SK-N-SH (cell line): ENCODE data around the gene IL1RAP. TPM values are rescaled to one million over a fixed set of nuclear protein-coding genes. Genes with fewer than 3 reads are reported as not detected.

Source experiments
- CTCF ChIA-PET: fragments of 300-600, 350-600 bp; formaldehyde crosslinking; extraction: SDS; loops from one replicate; lab custom pipeline; 2021; lab: Yijun Ruan, JAX
- POLR2A ChIA-PET: fragments of 350-600 bp; sonication (Branson Sonifier 250); formaldehyde crosslinking; extraction: SDS; loops from one replicate; lab custom pipeline; 2020; ENCODE audit warnings: antibody characterized with exemption, inconsistent platforms; lab: Yijun Ruan, JAX
- DNase-seq: peaks from one replicate; pipeline ENCODE4 v3.0.0; 2012
- H2AFZ ChIP-seq: fragments of 200-600 bp; sonication (generic); 2 replicates; pipeline ENCODE4 v1.8.1; 2016; ENCODE audit warnings: antibody characterized with exemption, mild to moderate bottlenecking, low read depth
- H3F3A ChIP-seq: fragments of 200-600 bp; sonication (generic); replicated peaks from 2 replicates; pipeline ENCODE3; 2016; ENCODE audit warnings: antibody characterized with exemption, mild to moderate bottlenecking; ENCODE audit not compliant: insufficient read depth
- H3K27ac ChIP-seq, 2 experiments: fragments of 200-500 bp in 1 of 2; fragments of 200-600 bp in 1 of 2; sonication (Bioruptor generic) in 1 of 2; sonication (generic), shearing (Covaris generic) in 1 of 2; 2 replicates each; pipeline versions ENCODE4 v1.5.1 to v1.6.1; 2014 to 2016; ENCODE audit warnings: low read depth in 2 of 2, inconsistent platforms in 1 of 2, low read length in 1 of 2, mild to moderate bottlenecking in 1 of 2, mixed read lengths in 1 of 2
- H3K27me3 ChIP-seq: fragments of 200-600 bp; sonication (generic), shearing (Covaris generic); 2 replicates; pipeline ENCODE4 v1.6.1; 2016; ENCODE audit warnings: mixed run types; ENCODE audit not compliant: insufficient read depth
- H3K36me3 ChIP-seq, 2 experiments: fragments of 200-500 bp in 1 of 2; fragments of 200-600 bp in 1 of 2; sonication (Bioruptor generic) in 1 of 2; sonication (generic) in 1 of 2; replicated peaks in 1 of 2; 2 replicates each; pipeline versions ENCODE3 to v1.5.1; 2014 to 2016; ENCODE audit warnings: low read length in 1 of 2, mild to moderate bottlenecking in 1 of 2; ENCODE audit not compliant: insufficient read depth in 2 of 2, control insufficient read depth in 1 of 2
- H3K4me1 ChIP-seq, 2 experiments: fragments of 200-500 bp in 1 of 2; fragments of 200-600 bp in 1 of 2; sonication (Bioruptor generic) in 1 of 2; sonication (generic), shearing (Covaris generic) in 1 of 2; 2 replicates each; pipeline versions ENCODE4 v1.5.1 to v1.6.1; 2014 to 2016; ENCODE audit warnings: low read depth in 1 of 2, low read length in 1 of 2, mixed run types in 1 of 2; ENCODE audit not compliant: insufficient read depth in 2 of 2, control insufficient read depth in 1 of 2
- H3K4me2 ChIP-seq: fragments of 200-600 bp; sonication (generic), shearing (Covaris generic); 2 replicates; pipeline ENCODE4 v1.6.1; 2017; ENCODE audit warnings: mixed run types
- H3K4me3 ChIP-seq, 2 experiments: fragments of 200-500 bp in 1 of 2; fragments of 200-600 bp in 1 of 2; sonication (Bioruptor generic) in 1 of 2; sonication (generic), shearing (Covaris generic) in 1 of 2; 2 replicates each; pipeline versions ENCODE4 v1.5.1 to v1.8.1; 2014 to 2016; ENCODE audit warnings: low read depth in 2 of 2, inconsistent platforms in 1 of 2, low read length in 1 of 2, mild to moderate bottlenecking in 1 of 2, mixed read lengths in 1 of 2, moderate library complexity in 1 of 2
- H3K79me2 ChIP-seq: fragments of 200-600 bp; sonication (generic); 2 replicates; pipeline ENCODE4 v1.8.1; 2017; ENCODE audit warnings: mild to moderate bottlenecking; ENCODE audit not compliant: insufficient read depth
- H3K9ac ChIP-seq: fragments of 200-600 bp; sonication (generic); 2 replicates; pipeline ENCODE4 v1.6.1; 2017; ENCODE audit warnings: mixed run types
- H3K9me2 ChIP-seq: fragments of 200-600 bp; sonication (generic); 2 replicates; pipeline ENCODE4 v1.6.1; 2017; ENCODE audit warnings: mixed run types
- H3K9me3 ChIP-seq: fragments of 200-600 bp; sonication (generic); 2 replicates; pipeline ENCODE4 v1.6.1; 2017; ENCODE audit warnings: mixed run types, mild to moderate bottlenecking, moderate library complexity
- H4K20me1 ChIP-seq: fragments of 200-600 bp; sonication (generic); 2 replicates; pipeline ENCODE4 v1.6.1; 2017; ENCODE audit warnings: mild to moderate bottlenecking, mixed run types; ENCODE audit not compliant: insufficient read depth
- CHD2 ChIP-seq: fragments of 150-350 bp; IDR thresholded peaks from 2 replicates; pipeline ENCODE4 v1.6.1; 2018; ENCODE audit warnings: low read length; ENCODE audit not compliant: partially characterized antibody
- EZH2phosphoT487 ChIP-seq: fragments of 200-600 bp; sonication (generic); IDR thresholded peaks from 2 replicates; pipeline ENCODE4 v1.6.1; 2017; ENCODE audit warnings: low read depth, mixed run types, mild to moderate bottlenecking, antibody characterized with exemption, moderate library complexity, borderline replicate concordance
- MXI1 ChIP-seq: IDR thresholded peaks from 2 replicates; pipeline ENCODE4 v1.6.1; 2012; ENCODE audit warnings: mild to moderate bottlenecking, low read depth, low read length, improper control_type of control experiment
- NFIC ChIP-seq: IDR thresholded peaks from 2 replicates; pipeline ENCODE4 v1.4.0; 2012; ENCODE audit warnings: borderline replicate concordance
- RFX5 ChIP-seq: IDR thresholded peaks from 2 replicates; pipeline ENCODE4 v1.6.1; 2012; ENCODE audit warnings: mild to moderate bottlenecking, improper control_type of control experiment, low read length
- RXRA ChIP-seq: IDR thresholded peaks from 2 replicates; pipeline ENCODE4 v1.4.0; 2012; ENCODE audit warnings: low read depth, mild to moderate bottlenecking, borderline replicate concordance
- YY1 ChIP-seq: IDR thresholded peaks from 2 replicates; pipeline ENCODE4 v1.4.0; 2012; ENCODE audit warnings: low read depth, mild to moderate bottlenecking
- WGBS: methylation state at CpG from one replicate; pipeline ENCODE4 v1.1.6; 2017; ENCODE audit warnings: low lambda C conversion rate; 5-methylcytosine and 5-hydroxymethylcytosine counted together
- polyA plus RNA-seq, 3 experiments: library from polyadenylated mRNA; depleted of rRNA; stranded (reverse); fragments of >200 nt; gene quantifications; 2 replicates each; pipeline ENCODE4 v1.2.3, GENCODE V29; 2012
- TF ChIP-seq, protein P1 (sequence below): fragments of 200-600 bp; sonication (generic); IDR thresholded peaks from 2 replicates; pipeline ENCODE4 v1.6.1; 2017; ENCODE audit warnings: antibody characterized with exemption, mild to moderate bottlenecking, moderate library complexity
- TF ChIP-seq, protein P2 (sequence below): IDR thresholded peaks from 2 replicates; pipeline ENCODE4 v1.6.1; 2012; ENCODE audit warnings: mild to moderate bottlenecking, low read depth, low read length, moderate library complexity

The IL1RAP gene
- polyA plus RNA-seq, 1 of the 3 experiments (the other 2 are of a cell fraction), result 7.6 TPM

DNA sequence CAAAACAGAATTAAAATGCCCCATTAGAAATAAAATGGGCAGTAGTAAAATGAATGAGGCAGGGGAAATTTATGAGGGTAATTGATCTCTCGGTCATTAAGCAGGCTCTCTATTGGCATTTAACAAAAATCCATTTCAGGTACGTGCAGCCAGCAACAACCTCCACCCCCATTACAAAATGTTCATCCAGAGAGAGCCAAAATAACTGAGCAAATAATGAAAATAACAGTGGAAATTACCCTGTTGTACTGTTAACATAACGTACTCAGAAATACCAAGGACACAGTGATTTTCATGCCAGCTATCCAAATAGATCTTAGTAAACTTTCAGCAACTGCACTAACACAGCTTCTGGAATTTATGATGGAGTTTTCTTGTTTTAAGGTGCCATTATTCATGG, 127.7 kb downstream of the IL1RAP start:
- no peak for DNase-seq
- no peak overlapping the region for H2AFZ ChIP-seq
- H3K9me2 ChIP-seq, result no peaks in the 10 kb centered on the region
- no peak overlapping the region for H3K4me3 ChIP-seq
- H3K27me3 ChIP-seq, result no peaks in the 10 kb centered on the region
- no peaks in the 10 kb centered on the region for H3K9me3 ChIP-seq
- H3K36me3 ChIP-seq, result peaks cover 0 to 4% of the 10 kb centered on the region in 2 experiments
- no peaks in the 10 kb centered on the region for H4K20me1 ChIP-seq
- CTCF ChIA-PET, result no interaction called here
- 47% methylated on average over 3 of the region's 3 CpGs for WGBS
- no peaks in the 10 kb centered on the region for H3K4me1 ChIP-seq
- no peak overlapping the region for H3K9ac ChIP-seq
- no peaks in the 10 kb centered on the region for H3F3A ChIP-seq
- no peak for TF ChIP-seq NFIC
- TF ChIP-seq CHD2, result no peak
- no peak for TF ChIP-seq MXI1
- no peak for TF ChIP-seq RXRA
- no peak for TF ChIP-seq EZH2phosphoT487
- TF ChIP-seq, protein P1, sequence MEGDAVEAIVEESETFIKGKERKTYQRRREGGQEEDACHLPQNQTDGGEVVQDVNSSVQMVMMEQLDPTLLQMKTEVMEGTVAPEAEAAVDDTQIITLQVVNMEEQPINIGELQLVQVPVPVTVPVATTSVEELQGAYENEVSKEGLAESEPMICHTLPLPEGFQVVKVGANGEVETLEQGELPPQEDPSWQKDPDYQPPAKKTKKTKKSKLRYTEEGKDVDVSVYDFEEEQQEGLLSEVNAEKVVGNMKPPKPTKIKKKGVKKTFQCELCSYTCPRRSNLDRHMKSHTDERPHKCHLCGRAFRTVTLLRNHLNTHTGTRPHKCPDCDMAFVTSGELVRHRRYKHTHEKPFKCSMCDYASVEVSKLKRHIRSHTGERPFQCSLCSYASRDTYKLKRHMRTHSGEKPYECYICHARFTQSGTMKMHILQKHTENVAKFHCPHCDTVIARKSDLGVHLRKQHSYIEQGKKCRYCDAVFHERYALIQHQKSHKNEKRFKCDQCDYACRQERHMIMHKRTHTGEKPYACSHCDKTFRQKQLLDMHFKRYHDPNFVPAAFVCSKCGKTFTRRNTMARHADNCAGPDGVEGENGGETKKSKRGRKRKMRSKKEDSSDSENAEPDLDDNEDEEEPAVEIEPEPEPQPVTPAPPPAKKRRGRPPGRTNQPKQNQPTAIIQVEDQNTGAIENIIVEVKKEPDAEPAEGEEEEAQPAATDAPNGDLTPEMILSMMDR, result no peak
- TF ChIP-seq, all 33 proteins: peak for 0
- POLR2A ChIA-PET, result no interaction called here
- no peak overlapping the region for H3K27ac ChIP-seq
- no peak overlapping the region for H3K4me2 ChIP-seq
- no peaks in the 10 kb centered on the region for H3K79me2 ChIP-seq

DNA sequence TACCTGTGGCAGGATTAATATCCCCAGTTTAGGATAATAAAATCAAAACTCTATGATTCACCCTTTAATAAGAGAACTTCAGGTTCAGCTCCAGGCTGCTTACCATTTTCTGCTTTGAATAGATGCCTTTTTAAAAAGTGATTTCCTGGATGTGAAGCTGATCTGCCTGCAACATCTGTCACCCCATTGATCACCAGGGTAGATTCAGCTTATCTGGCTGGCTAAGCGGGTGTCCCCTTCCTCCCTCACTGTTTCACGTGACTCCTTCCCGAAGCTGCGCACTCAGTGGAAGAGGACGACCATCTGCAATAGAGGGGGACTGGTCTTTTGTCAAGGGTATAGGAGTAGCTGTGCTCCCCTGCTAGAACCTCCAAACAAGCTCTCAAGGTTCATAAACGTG, 128.1 kb downstream of the IL1RAP start:
- TF ChIP-seq YY1 (no peak), RFX5 (no peak)
- TF ChIP-seq, protein P2, sequence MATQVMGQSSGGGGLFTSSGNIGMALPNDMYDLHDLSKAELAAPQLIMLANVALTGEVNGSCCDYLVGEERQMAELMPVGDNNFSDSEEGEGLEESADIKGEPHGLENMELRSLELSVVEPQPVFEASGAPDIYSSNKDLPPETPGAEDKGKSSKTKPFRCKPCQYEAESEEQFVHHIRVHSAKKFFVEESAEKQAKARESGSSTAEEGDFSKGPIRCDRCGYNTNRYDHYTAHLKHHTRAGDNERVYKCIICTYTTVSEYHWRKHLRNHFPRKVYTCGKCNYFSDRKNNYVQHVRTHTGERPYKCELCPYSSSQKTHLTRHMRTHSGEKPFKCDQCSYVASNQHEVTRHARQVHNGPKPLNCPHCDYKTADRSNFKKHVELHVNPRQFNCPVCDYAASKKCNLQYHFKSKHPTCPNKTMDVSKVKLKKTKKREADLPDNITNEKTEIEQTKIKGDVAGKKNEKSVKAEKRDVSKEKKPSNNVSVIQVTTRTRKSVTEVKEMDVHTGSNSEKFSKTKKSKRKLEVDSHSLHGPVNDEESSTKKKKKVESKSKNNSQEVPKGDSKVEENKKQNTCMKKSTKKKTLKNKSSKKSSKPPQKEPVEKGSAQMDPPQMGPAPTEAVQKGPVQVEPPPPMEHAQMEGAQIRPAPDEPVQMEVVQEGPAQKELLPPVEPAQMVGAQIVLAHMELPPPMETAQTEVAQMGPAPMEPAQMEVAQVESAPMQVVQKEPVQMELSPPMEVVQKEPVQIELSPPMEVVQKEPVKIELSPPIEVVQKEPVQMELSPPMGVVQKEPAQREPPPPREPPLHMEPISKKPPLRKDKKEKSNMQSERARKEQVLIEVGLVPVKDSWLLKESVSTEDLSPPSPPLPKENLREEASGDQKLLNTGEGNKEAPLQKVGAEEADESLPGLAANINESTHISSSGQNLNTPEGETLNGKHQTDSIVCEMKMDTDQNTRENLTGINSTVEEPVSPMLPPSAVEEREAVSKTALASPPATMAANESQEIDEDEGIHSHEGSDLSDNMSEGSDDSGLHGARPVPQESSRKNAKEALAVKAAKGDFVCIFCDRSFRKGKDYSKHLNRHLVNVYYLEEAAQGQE, result no peak
- Histone ChIP-seq H3K79me2 (no peaks in the 10 kb centered on the region), H3K4me1 (no peaks in the 10 kb centered on the region), H3K36me3 (peaks cover 0 to 4% of the 10 kb centered on the region in 2 experiments), H3K9ac (no peak overlapping the region), H3K4me2 (no peak overlapping the region), H3K27me3 (no peaks in the 10 kb centered on the region), H3K9me3 (no peaks in the 10 kb centered on the region), H3K4me3 (no peak overlapping the region), H3F3A (no peaks in the 10 kb centered on the region), H3K27ac (no peak overlapping the region), H4K20me1 (no peaks in the 10 kb centered on the region), H3K9me2 (no peaks in the 10 kb centered on the region), H2AFZ (no peak overlapping the region)
- WGBS, result 40% methylated on average over 5 of the region's 6 CpGs
- no peak for DNase-seq
- ChIA-PET POLR2A (no interaction called here), CTCF (interaction anchor here (0.8 kb wide), 1 partner anchor 1276 kb away, joined by 3 read pairs; no protein-coding TSS in a partner anchor)
